HCT116 (cell line): ENCODE results near the gene DCAF6. TPM values are rescaled to one million over a fixed set of nuclear protein-coding genes. Genes with fewer than 3 reads are reported as not detected.

Experiments used
- ATAC-seq: fragments of 200-7000 bp; cut with Tn5 transposase; 2 replicates; pipeline ENCODE4 v1.9.1; 2020; ENCODE audit warnings: mild to moderate bottlenecking, moderate library complexity
- BruUV-seq: library from RNA; stranded (reverse); fragments of 400-500 nt; replicated peaks from 2 replicates; lab custom pipeline; 2021; lab: Mats Ljungman, UMichigan
- CTCF ChIA-PET: fragments of 300-600 bp; sonication (Branson Sonifier 250); formaldehyde crosslinking; loops from one replicate; lab custom pipeline; 2021; ENCODE audit warnings: antibody characterized with exemption; lab: Charles Lee
- POLR2A ChIA-PET: fragments of 300-600, 350-600 bp; sonication (Branson Sonifier 250); formaldehyde crosslinking; loops from one replicate; lab custom pipeline; 2021; ENCODE audit warnings: antibody characterized with exemption; lab: Charles Lee
- RAD21 ChIA-PET, 2 experiments: fragments of 300-600 bp; sonication (Branson Sonifier 250); formaldehyde crosslinking; loops; one replicate each; lab custom pipeline; 2023; ENCODE audit warnings: low total read pairs in 2 of 2; ENCODE audit not compliant: uncharacterized antibody in 2 of 2, unreplicated experiment in 2 of 2, low non-redundant PET in 1 of 2; lab: Charles Lee
- DNase-seq: peaks from one replicate; pipeline ENCODE4 v3.0.0-alpha.2; 2010; ENCODE audit warnings: low read depth, low spot score
- H2AFZ ChIP-seq: fragments of 200-600 bp; shearing (Covaris generic), sonication (generic); 2 replicates; pipeline ENCODE4 v1.6.1; 2017; ENCODE audit warnings: low read depth, mixed run types, mixed read lengths, antibody characterized with exemption, low read length; ENCODE audit not compliant: poor library complexity, severe bottlenecking
- H3K27ac ChIP-seq: 2 replicates; pipeline ENCODE4 v1.5.1; 2012; ENCODE audit warnings: low read depth, low read length
- H3K27me3 ChIP-seq: fragments of 200-600 bp; sonication (generic); 2 replicates; pipeline ENCODE4 v1.6.1; 2016; ENCODE audit warnings: mixed run types, low read length, mixed read lengths; ENCODE audit not compliant: insufficient read depth
- H3K36me3 ChIP-seq, 2 experiments: fragments of 200-500 bp in 1 of 2; fragments of 200-600 bp in 1 of 2; sonication (Bioruptor generic) in 1 of 2; sonication (generic) in 1 of 2; 2 replicates each; pipeline versions ENCODE4 v1.5.1 to v1.6.1; 2014 to 2016; ENCODE audit warnings: low read length in 2 of 2, inconsistent platforms in 1 of 2, mixed read lengths in 1 of 2, mixed run types in 1 of 2; ENCODE audit not compliant: insufficient read depth in 2 of 2, control insufficient read depth in 1 of 2
- H3K4me1 ChIP-seq, 2 experiments: fragments of 200-600 bp in 1 of 2; sonication (generic) in 1 of 2; 2 replicates each; pipeline versions ENCODE4 v1.5.1 to v1.6.1; 2012 to 2017; ENCODE audit warnings: low read length in 2 of 2, inconsistent platforms in 1 of 2, mild to moderate bottlenecking in 1 of 2, mixed read lengths in 1 of 2, mixed run types in 1 of 2, moderate library complexity in 1 of 2; ENCODE audit not compliant: insufficient read depth in 2 of 2, control insufficient read depth in 1 of 2
- H3K4me2 ChIP-seq: fragments of 200-600 bp; sonication (generic); 2 replicates; pipeline ENCODE4 v1.6.1; 2017; ENCODE audit warnings: mixed run types, low read length, mixed read lengths
- H3K4me3 ChIP-seq, 2 experiments: fragments of 200-600 bp in 1 of 2; sonication (generic) in 1 of 2; replicated peaks in 1 of 2; 2 replicates each; pipeline ENCODE4 v1.5.1; 2011 to 2016; ENCODE audit warnings: low read length in 2 of 2, control low read depth in 1 of 2, low read depth in 1 of 2, mild to moderate bottlenecking in 1 of 2, mixed read lengths in 1 of 2, mixed run types in 1 of 2
- H3K79me2 ChIP-seq: fragments of 200-600 bp; sonication (generic); 2 replicates; pipeline ENCODE4 v1.6.1; 2017; ENCODE audit warnings: mild to moderate bottlenecking, mixed run types, low read length, moderate library complexity, mixed read lengths; ENCODE audit not compliant: insufficient read depth
- H3K9ac ChIP-seq: fragments of 200-600 bp; sonication (generic); 2 replicates; pipeline ENCODE4 v1.6.1; 2016; ENCODE audit warnings: low read length, mixed read lengths
- H3K9me2 ChIP-seq: fragments of 200-600 bp; sonication (generic), shearing (Covaris generic); 2 replicates; pipeline ENCODE4 v1.6.1; 2017; ENCODE audit warnings: mixed run types, mild to moderate bottlenecking, moderate library complexity; ENCODE audit not compliant: insufficient read depth
- H3K9me3 ChIP-seq, 2 experiments: fragments of 200-500 bp in 1 of 2; fragments of 200-600 bp in 1 of 2; sonication (Bioruptor generic) in 1 of 2; sonication (generic) in 1 of 2; 2 replicates each; pipeline ENCODE4 v1.6.1; 2014 to 2017; ENCODE audit warnings: low read length in 2 of 2, mixed read lengths in 2 of 2, inconsistent platforms in 1 of 2, low read depth in 1 of 2, mild to moderate bottlenecking in 1 of 2, mixed run types in 1 of 2, moderate library complexity in 1 of 2; ENCODE audit not compliant: control insufficient read depth in 1 of 2, insufficient read depth in 1 of 2
- H4K20me1 ChIP-seq: fragments of 200-600 bp; sonication (generic), shearing (Covaris generic); 2 replicates; pipeline ENCODE4 v1.6.1; 2017; ENCODE audit warnings: mixed run types, mild to moderate bottlenecking, moderate library complexity; ENCODE audit not compliant: insufficient read depth
- CBX3 ChIP-seq: IDR thresholded peaks from 2 replicates; pipeline ENCODE4 v1.6.1; 2012; ENCODE audit warnings: low read depth
- CEBPB ChIP-seq: IDR thresholded peaks from 2 replicates; pipeline ENCODE4 v1.6.1; 2012; ENCODE audit warnings: low read depth
- ELF1 ChIP-seq: IDR thresholded peaks from 2 replicates; pipeline ENCODE4 v1.6.1; 2012; ENCODE audit warnings: low read depth, borderline replicate concordance
- EZH2 ChIP-seq: fragments of 200-600 bp; sonication (generic); IDR thresholded peaks from 2 replicates; pipeline ENCODE4 v1.6.1; 2017; ENCODE audit warnings: antibody characterized with exemption, mixed run types
- EZH2phosphoT487 ChIP-seq: fragments of 200-600 bp; IDR thresholded peaks from 2 replicates; pipeline ENCODE4 v1.6.1; 2018; ENCODE audit warnings: antibody characterized with exemption, borderline replicate concordance
- JUND ChIP-seq: IDR thresholded peaks from 2 replicates; pipeline ENCODE4 v1.6.1; 2012
- RAD21 ChIP-seq: IDR thresholded peaks from 2 replicates; pipeline ENCODE4 v1.6.1; 2012; ENCODE audit warnings: low read depth, mild to moderate bottlenecking
- REST ChIP-seq: IDR thresholded peaks from 2 replicates; pipeline ENCODE4 v1.6.1; 2012; ENCODE audit warnings: low read depth
- SIN3A ChIP-seq: IDR thresholded peaks from 2 replicates; pipeline ENCODE4 v1.6.1; 2012; ENCODE audit warnings: low read depth
- SRF ChIP-seq: IDR thresholded peaks from 2 replicates; pipeline ENCODE4 v1.6.1; 2012; ENCODE audit warnings: low read depth
- ZFX ChIP-seq: fragments of 450-650 bp; IDR thresholded peaks from 2 replicates; pipeline ENCODE4 v1.6.1; 2017
- ZNF274 ChIP-seq: fragments of 200-500 bp; sonication (Bioruptor generic); IDR thresholded peaks from 2 replicates; pipeline ENCODE4 v1.6.1; 2014; ENCODE audit warnings: mild to moderate bottlenecking, low read depth, low read length, inconsistent platforms
- intact Hi-C: fragments of 100-400 bp; cut with micrococcal nuclease; formaldehyde crosslinking; loops from 2 replicates; pipeline ENCODE4 v1.10.0; 2022
- total RNA-seq: library from RNA; stranded (reverse); gene quantifications from one replicate; pipeline ENCODE4 v1.2.1, GENCODE V29; 2021; ENCODE audit not compliant: unreplicated experiment

DCAF6 gene
- total RNA-seq, 1 experiment from 2014 or later, result 34.2 TPM

- Histone ChIP-seq H3K4me2 (no peak overlapping the region), H3K27me3 (no peaks in the 10 kb centered on the region), H2AFZ (no peak overlapping the region), H3K36me3 (peaks cover 0 to 8% of the 10 kb centered on the region in 2 experiments; a peak in 2 of 4 replicates), H3K4me1 (peaks cover 0 to 13% of the 10 kb centered on the region in 2 experiments; a peak in 3 of 4 replicates), H3K27ac (no peak overlapping the region), H3K9me2 (no peaks in the 10 kb centered on the region), H3K9ac (no peak overlapping the region), H3K79me2 (peaks cover 28% of the 10 kb centered on the region), H4K20me1 (0 out of 2 replicates have a peak, but pooled peaks cover under 1% of the 10 kb centered on the region), H3K9me3 (no peaks in the 10 kb centered on the region; a peak in 1 of 4 replicates), H3K4me3 (no peak overlapping the region)
- intact Hi-C loops, result no loop called here
- DNase-seq (no peak), ATAC-seq (no peak)
- ChIA-PET RAD21 (no interaction called here), CTCF (no interaction called here), POLR2A (no interaction called here)
- TF ChIP-seq RAD21 (no peak), ZFX (no peak), SIN3A (no peak), REST (no peak), EZH2 (no peak)
- BruUV-seq, result no TSS peak
These were observed 19.4 kb downstream of the DCAF6 start for GRCh38 chr1:167955915-167956314.

- POLR2A ChIA-PET, result no interaction called here
- peaks cover 36% of the 10 kb centered on the region for H3K79me2 ChIP-seq
- no peak overlapping the region for H3K4me3 ChIP-seq
- H3K27me3 ChIP-seq, result no peaks in the 10 kb centered on the region
- peak overlapping the region; percentile 20; the same call in 1 of the 2 replicates for H3K4me2 ChIP-seq
- H4K20me1 ChIP-seq, result no peaks in the 10 kb centered on the region
- peaks cover 0 to 10% of the 10 kb centered on the region in 2 experiments; a peak in 2 of 4 replicates for H3K4me1 ChIP-seq
- BruUV-seq, result no TSS peak
- intact Hi-C loops, result no loop called here
- DNase-seq (no peak), ATAC-seq (no peak)
- H3K9me2 ChIP-seq, result no peaks in the 10 kb centered on the region
- H2AFZ ChIP-seq, result no peak overlapping the region
- RAD21 ChIA-PET, result no interaction called here
- no peak overlapping the region for H3K27ac ChIP-seq
- CTCF ChIA-PET, result no interaction called here
- no peak overlapping the region for H3K9ac ChIP-seq
- H3K36me3 ChIP-seq, result peaks cover 0 to 8% of the 10 kb centered on the region in 2 experiments; a peak in 2 of 4 replicates
- TF ChIP-seq ZFX (no peak), SRF (no peak), RAD21 (no peak), EZH2 (no peak), ZNF274 (no peak), CBX3 (no peak), ELF1 (no peak), EZH2phosphoT487 (no peak), JUND (no peak), CEBPB (no peak)
- no peaks in the 10 kb centered on the region; a peak in 1 of 4 replicates for H3K9me3 ChIP-seq
These were observed 21.2 kb downstream of the DCAF6 start for GRCh38 chr1:167957710-167958109.
